Astrocyte (in vitro differentiated cells and primary cell): ENCODE data around the gene SEC22C.

Experiments used
- CTCF ChIP-seq: IDR thresholded peaks from 2 replicates; pipeline ENCODE4 v1.5.1; 2011; ENCODE audit warnings: low read depth, mild to moderate bottlenecking, inconsistent platforms, low read length, moderate library complexity; ENCODE audit not compliant: insufficient read depth
- EZH2 ChIP-seq: IDR thresholded peaks from 2 replicates; pipeline ENCODE4 v1.6.1; 2012; ENCODE audit warnings: mild to moderate bottlenecking, low read length, inconsistent platforms; ENCODE audit not compliant: insufficient read depth

DNA sequence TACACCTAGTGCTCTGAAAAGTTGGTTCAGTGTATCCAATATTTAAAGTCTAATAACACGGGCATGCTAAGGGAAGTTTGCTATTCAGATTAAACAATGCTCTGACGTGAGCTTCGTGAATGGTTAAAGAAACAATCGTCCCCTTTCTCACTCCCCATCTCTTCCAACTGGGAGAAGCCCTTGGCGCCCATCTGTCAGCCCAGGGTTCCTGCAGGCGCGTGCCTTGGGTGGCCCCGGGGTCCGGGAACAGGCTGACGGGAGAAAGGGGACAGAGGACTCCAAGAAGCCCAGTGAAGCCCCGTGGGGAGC lies 413 bp downstream of the SEC22C start:
- TF ChIP-seq CTCF (no peak), EZH2 (no peak)
